DOHH2 (cell line): ENCODE results near the gene C1orf35.

ENCODE experiments used
- H3F3A ChIP-seq: fragments of 200-600 bp; sonication (generic), shearing (Covaris generic); 2 replicates; pipeline ENCODE4 v1.6.0; 2016; ENCODE audit warnings: antibody characterized with exemption, mild to moderate bottlenecking; ENCODE audit not compliant: control insufficient read depth, insufficient read depth
- H3K27ac ChIP-seq: fragments of 200-600 bp; sonication (generic); 2 replicates; pipeline ENCODE4 v1.5.1; 2014; ENCODE audit warnings: low read depth, mild to moderate bottlenecking, low read length, moderate library complexity
- H3K27me3 ChIP-seq: fragments of 200-600 bp; sonication (generic); 2 replicates; pipeline ENCODE4 v1.6.1; 2014; ENCODE audit warnings: mild to moderate bottlenecking, low read length, mixed read lengths; ENCODE audit not compliant: control insufficient read depth
- H3K36me3 ChIP-seq: fragments of 200-600 bp; sonication (generic); 2 replicates; pipeline ENCODE4 v1.6.1; 2014; ENCODE audit warnings: mild to moderate bottlenecking, low read length, moderate library complexity, mixed read lengths; ENCODE audit not compliant: control insufficient read depth
- H3K4me1 ChIP-seq: fragments of 200-600 bp; sonication (generic); 2 replicates; pipeline ENCODE4 v1.6.1; 2014; ENCODE audit warnings: mild to moderate bottlenecking, low read length, mixed read lengths; ENCODE audit not compliant: control insufficient read depth
- H3K4me2 ChIP-seq: fragments of 200-600 bp; sonication (generic); 2 replicates; pipeline ENCODE4 v1.6.0; 2014; ENCODE audit warnings: mild to moderate bottlenecking, low read length, moderate library complexity
- H3K4me3 ChIP-seq: fragments of 200-600 bp; sonication (generic); 2 replicates; pipeline ENCODE4 v1.5.1; 2014; ENCODE audit warnings: mild to moderate bottlenecking, low read length, mixed read lengths
- H3K79me2 ChIP-seq: fragments of 200-600 bp; sonication (generic); 2 replicates; pipeline ENCODE4 v1.6.1; 2014; ENCODE audit warnings: mild to moderate bottlenecking, low read length, mixed read lengths; ENCODE audit not compliant: control insufficient read depth
- H3K9me2 ChIP-seq: fragments of 200-600 bp; sonication (generic); replicated peaks from 2 replicates; pipeline ENCODE4 v1.6.1; 2014; ENCODE audit warnings: mild to moderate bottlenecking, low read length, mixed read lengths; ENCODE audit not compliant: control insufficient read depth
- H3K9me3 ChIP-seq: fragments of 200-600 bp; sonication (generic); 2 replicates; pipeline ENCODE4 v1.6.1; 2014; ENCODE audit warnings: antibody characterized with exemption, low read length, mixed read lengths; ENCODE audit not compliant: control insufficient read depth, insufficient read depth
- H4K20me1 ChIP-seq: fragments of 200-600 bp; sonication (generic); 2 replicates; pipeline ENCODE4 v1.6.0; 2014; ENCODE audit warnings: low read depth, mild to moderate bottlenecking, antibody characterized with exemption, low read length, moderate library complexity; ENCODE audit not compliant: control insufficient read depth, insufficient read depth
- EZH2phosphoT487 ChIP-seq: fragments of 200-600 bp; sonication (generic); IDR thresholded peaks from 2 replicates; pipeline ENCODE4 v1.6.1; 2017; ENCODE audit warnings: borderline replicate concordance, mild to moderate bottlenecking, antibody characterized with exemption, low read length, moderate library complexity, mixed read lengths
- TF ChIP-seq, protein P1 (sequence below): fragments of 200-600 bp; sonication (generic); IDR thresholded peaks from one replicate; pipeline ENCODE4 v1.5.1; 2014; ENCODE audit warnings: antibody characterized with exemption, mild to moderate bottlenecking, low read depth, low read length; ENCODE audit not compliant: poor library complexity, severe bottlenecking

C1orf35 gene

GRCh38 chr1:228122921-228123441 is 19.9 kb upstream of the C1orf35 start:
- H3K9me2 ChIP-seq: no peaks in the 10 kb centered on the region
- peaks cover 7% of the 10 kb centered on the region; the same call in 1 of the 2 replicates for H3K9me3 ChIP-seq
- no peaks in the 10 kb centered on the region for H3K36me3 ChIP-seq
- TF ChIP-seq EZH2phosphoT487: no peak
- TF ChIP-seq, protein P1, sequence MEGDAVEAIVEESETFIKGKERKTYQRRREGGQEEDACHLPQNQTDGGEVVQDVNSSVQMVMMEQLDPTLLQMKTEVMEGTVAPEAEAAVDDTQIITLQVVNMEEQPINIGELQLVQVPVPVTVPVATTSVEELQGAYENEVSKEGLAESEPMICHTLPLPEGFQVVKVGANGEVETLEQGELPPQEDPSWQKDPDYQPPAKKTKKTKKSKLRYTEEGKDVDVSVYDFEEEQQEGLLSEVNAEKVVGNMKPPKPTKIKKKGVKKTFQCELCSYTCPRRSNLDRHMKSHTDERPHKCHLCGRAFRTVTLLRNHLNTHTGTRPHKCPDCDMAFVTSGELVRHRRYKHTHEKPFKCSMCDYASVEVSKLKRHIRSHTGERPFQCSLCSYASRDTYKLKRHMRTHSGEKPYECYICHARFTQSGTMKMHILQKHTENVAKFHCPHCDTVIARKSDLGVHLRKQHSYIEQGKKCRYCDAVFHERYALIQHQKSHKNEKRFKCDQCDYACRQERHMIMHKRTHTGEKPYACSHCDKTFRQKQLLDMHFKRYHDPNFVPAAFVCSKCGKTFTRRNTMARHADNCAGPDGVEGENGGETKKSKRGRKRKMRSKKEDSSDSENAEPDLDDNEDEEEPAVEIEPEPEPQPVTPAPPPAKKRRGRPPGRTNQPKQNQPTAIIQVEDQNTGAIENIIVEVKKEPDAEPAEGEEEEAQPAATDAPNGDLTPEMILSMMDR: no peak
- H3K27ac ChIP-seq: no peak overlapping the region
- H3F3A ChIP-seq: no peaks in the 10 kb centered on the region
- no peaks in the 10 kb centered on the region for H3K27me3 ChIP-seq
- H3K4me2 ChIP-seq: no peak overlapping the region
- no peaks in the 10 kb centered on the region for H3K79me2 ChIP-seq
- no peaks in the 10 kb centered on the region for H4K20me1 ChIP-seq
- no peak overlapping the region for H3K4me3 ChIP-seq
- H3K4me1 ChIP-seq: peaks cover 10% of the 10 kb centered on the region

GRCh38 chr1:228120857-228121489 is 17.8 kb upstream of the C1orf35 start:
- Histone ChIP-seq H3K79me2 (no peaks in the 10 kb centered on the region), H3F3A (no peaks in the 10 kb centered on the region), H4K20me1 (no peaks in the 10 kb centered on the region), H3K4me2 (peak overlapping the region; percentile 0; the same call in 1 of the 2 replicates), H3K27me3 (no peaks in the 10 kb centered on the region), H3K27ac (no peak overlapping the region), H3K9me3 (peaks cover 8% of the 10 kb centered on the region; the same call in 1 of the 2 replicates), H3K9me2 (no peaks in the 10 kb centered on the region), H3K4me3 (no peak overlapping the region), H3K4me1 (peaks cover 10% of the 10 kb centered on the region), H3K36me3 (no peaks in the 10 kb centered on the region)
- TF ChIP-seq, protein P1: no peak
- TF ChIP-seq EZH2phosphoT487: no peak

DNA sequence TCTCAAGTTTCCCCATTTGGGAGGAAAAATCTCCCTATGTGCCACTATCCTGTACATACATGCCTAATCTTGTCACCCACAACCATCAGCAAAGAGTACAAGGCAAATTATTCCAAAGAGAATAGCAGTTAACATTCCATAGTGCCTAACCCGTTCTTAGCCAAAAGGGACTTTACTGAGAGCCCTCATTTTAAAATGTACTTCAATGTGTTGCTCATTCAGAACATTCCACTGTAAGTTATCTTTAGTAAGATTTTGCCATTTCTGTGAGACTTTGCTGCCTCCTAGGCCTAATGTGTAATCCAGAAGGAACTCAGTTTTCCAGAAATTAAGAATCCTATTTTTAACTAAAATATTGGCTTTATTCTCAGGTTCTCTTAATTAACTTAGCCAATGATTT is 17.2 kb upstream of the C1orf35 start:
- no peak overlapping the region for H3K4me2 ChIP-seq
- no peaks in the 10 kb centered on the region for H3K79me2 ChIP-seq
- no peak overlapping the region for H3K27ac ChIP-seq
- TF ChIP-seq EZH2phosphoT487: no peak
- TF ChIP-seq, protein P1: no peak
- no peak overlapping the region for H3K4me3 ChIP-seq
- H3K9me2 ChIP-seq: no peaks in the 10 kb centered on the region
- no peaks in the 10 kb centered on the region for H3K36me3 ChIP-seq
- no peaks in the 10 kb centered on the region for H3F3A ChIP-seq
- H3K9me3 ChIP-seq: peaks cover 8% of the 10 kb centered on the region; the same call in 1 of the 2 replicates
- H3K4me1 ChIP-seq: peaks cover 10% of the 10 kb centered on the region
- H3K27me3 ChIP-seq: no peaks in the 10 kb centered on the region
- no peaks in the 10 kb centered on the region for H4K20me1 ChIP-seq
